Small intestine (tissue), 7 donors: ENCODE measurements around the gene EVC2. TPM values are rescaled to one million over a fixed set of nuclear protein-coding genes. Genes with fewer than 3 reads are reported as not detected.

Experiments used
- DNase-seq, 2 donors: peaks; one replicate each; pipeline versions ENCODE4 v3.0.0 to v3.0.0-alpha.2; 2013
- FAIRE-seq: peaks from 2 replicates; lab custom pipeline; 2012; peaks lifted over from hg19 to GRCh38; lab: Jason Lieb, UNC
- H3K27ac ChIP-seq, 3 donors: one replicate each; pipeline ENCODE4 v1.5.1; 2013; ENCODE audit warnings: low read length in 2 of 3, mild to moderate bottlenecking in 2 of 3, control low read depth in 1 of 3, inconsistent platforms in 1 of 3, low read depth in 1 of 3, moderate library complexity in 1 of 3
- H3K27me3 ChIP-seq, 3 donors: one replicate each; pipeline ENCODE4 v1.6.1; 2013; ENCODE audit warnings: low read length in 3 of 3, inconsistent platforms in 1 of 3; ENCODE audit not compliant: control insufficient read depth in 3 of 3, insufficient read depth in 3 of 3
- H3K36me3 ChIP-seq, 3 donors: one replicate each; pipeline ENCODE4 v1.6.1; 2013; ENCODE audit warnings: low read length in 3 of 3, inconsistent platforms in 1 of 3, low read depth in 1 of 3, mild to moderate bottlenecking in 1 of 3, moderate library complexity in 1 of 3; ENCODE audit not compliant: control insufficient read depth in 3 of 3, insufficient read depth in 2 of 3
- H3K4me1 ChIP-seq, 3 donors: one replicate each; pipeline ENCODE4 v1.6.1; 2013; ENCODE audit warnings: low read length in 2 of 3, inconsistent platforms in 1 of 3, low read depth in 1 of 3, mild to moderate bottlenecking in 1 of 3, moderate library complexity in 1 of 3; ENCODE audit not compliant: control insufficient read depth in 3 of 3, insufficient read depth in 2 of 3
- H3K4me3 ChIP-seq, 3 donors: one replicate each; pipeline ENCODE4 v1.5.1; 2013; ENCODE audit warnings: low read length in 3 of 3, control low read depth in 1 of 3, inconsistent platforms in 1 of 3, low read depth in 1 of 3, mild to moderate bottlenecking in 1 of 3, moderate library complexity in 1 of 3
- H3K9me3 ChIP-seq, 2 donors: one replicate each; pipeline ENCODE4 v1.6.1; 2013; ENCODE audit warnings: low read depth in 1 of 2, low read length in 1 of 2; ENCODE audit not compliant: control insufficient read depth in 2 of 2, insufficient read depth in 1 of 2
- WGBS, 3 donors: extraction: QIAGEN DNeasy Blood & Tissue Kit; methylation state at CpG; one replicate each; pipeline ENCODE4 v1.1.7; 2013; 5-methylcytosine and 5-hydroxymethylcytosine counted together
- polyA plus RNA-seq, 4 donors: library from polyadenylated mRNA; stranded (reverse) in 3 of 4; unstranded in 1 of 4; fragments of 200-250 nt in 3 of 4; fragments of 120-200 nt in 1 of 4; gene quantifications; one replicate each; pipeline versions ENCODE4 v1.2.1 to v1.2.3, GENCODE V29; 2013
- donor health status: healthy with polysubstance abuse.
- donor health status: control.
- donor health status: control.
- donor health status: Bipolar disorder and iron deficiency.
- donor health status: healthy.

The EVC2 gene
- polyA plus RNA-seq, 4 donors = 0.27 to 1.3 (median 0.83) TPM; not detected in 1

DNA sequence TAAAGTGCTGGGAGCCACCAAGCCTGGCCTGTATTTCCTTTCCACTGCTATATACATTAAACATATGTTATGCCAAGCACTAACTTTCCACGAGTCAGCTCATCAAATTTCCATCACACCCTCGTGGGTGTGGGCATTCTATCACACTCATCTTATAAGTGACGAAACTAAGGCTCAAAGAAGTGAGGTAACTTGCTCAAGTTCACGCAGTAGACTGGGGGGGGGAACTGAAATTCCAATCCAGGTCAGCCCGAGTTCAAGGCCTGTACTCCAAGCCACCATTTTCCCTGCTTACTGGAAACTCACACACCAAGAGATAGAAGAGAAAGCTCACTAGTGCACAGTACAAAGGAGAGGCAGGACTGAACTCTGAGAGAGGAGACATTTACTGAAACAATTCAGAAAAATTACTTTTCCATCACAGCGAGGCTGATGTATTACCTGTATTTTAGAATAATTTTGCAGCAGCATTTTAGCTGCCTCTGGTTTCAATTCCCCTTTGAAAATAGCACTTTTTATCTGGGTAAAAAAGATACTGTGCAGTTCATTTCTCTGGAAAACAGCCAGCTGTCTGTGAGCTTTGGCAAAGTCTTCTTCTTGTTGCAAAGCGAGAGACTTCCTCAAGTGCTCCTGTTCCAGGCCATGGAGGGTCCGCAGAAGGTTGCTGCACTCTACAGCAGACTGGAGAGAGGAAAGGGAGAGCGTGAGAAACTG, 76.8 kb downstream of the EVC2 start:
- WGBS, 3 donors = 74 to 78% (median 75%) methylated on average over 9 of the region's 9 CpGs
- no peaks in the 10 kb centered on the region for H3K36me3 ChIP-seq
- peaks cover 0 to 8% of the 10 kb centered on the region in 2 donors for H3K9me3 ChIP-seq
- H3K27me3 ChIP-seq = no peaks in the 10 kb centered on the region
- H3K4me1 ChIP-seq = no peaks in the 10 kb centered on the region
- H3K4me3 ChIP-seq = no peak overlapping the region
- FAIRE-seq (no peak), DNase-seq (no peak)
- H3K27ac ChIP-seq = no peak overlapping the region

DNA sequence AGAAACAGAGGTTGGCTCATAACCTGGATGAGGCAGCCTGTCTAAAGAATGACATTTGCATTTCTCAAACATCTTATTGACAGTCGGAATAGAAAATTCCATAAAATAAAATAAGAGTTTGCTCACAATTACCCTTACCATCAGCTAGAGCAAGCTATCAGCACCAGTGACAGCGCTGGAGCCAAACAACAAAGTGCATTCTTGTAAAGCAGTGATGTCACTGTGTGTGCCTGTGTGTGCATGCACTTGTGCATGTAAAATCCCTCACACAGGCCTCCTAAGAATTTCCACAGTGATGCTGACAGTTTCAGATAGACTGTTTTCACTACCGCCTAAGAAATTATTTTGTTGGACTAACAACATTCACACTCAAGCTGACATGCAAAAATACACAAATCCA, 77.6 kb downstream of the EVC2 start:
- no peaks in the 10 kb centered on the region for H3K36me3 ChIP-seq
- no peaks in the 10 kb centered on the region for H3K27me3 ChIP-seq
- WGBS, 3 donors = 90 to 99% (median 92%) methylated on average over 3 of the region's 3 CpGs
- no peak for FAIRE-seq
- H3K4me3 ChIP-seq = no peak overlapping the region
- DNase-seq = no peak
- H3K4me1 ChIP-seq = no peaks in the 10 kb centered on the region
- peaks cover 0 to 8% of the 10 kb centered on the region in 2 donors for H3K9me3 ChIP-seq
- H3K27ac ChIP-seq = no peak overlapping the region

GRCh38 chr4:5629542-5629941, 78.8 kb downstream of the EVC2 start:
- no peak for FAIRE-seq
- no peaks in the 10 kb centered on the region for H3K27me3 ChIP-seq
- no peak overlapping the region for H3K4me3 ChIP-seq
- H3K36me3 ChIP-seq = no peaks in the 10 kb centered on the region
- 76 to 85% (median 77%) methylated on average over 4 of the region's 4 CpGs for WGBS, 3 donors
- no peak for DNase-seq
- no peak overlapping the region for H3K27ac ChIP-seq
- peaks cover 0 to 8% of the 10 kb centered on the region in 2 donors for H3K9me3 ChIP-seq
- H3K4me1 ChIP-seq = no peaks in the 10 kb centered on the region

DNA sequence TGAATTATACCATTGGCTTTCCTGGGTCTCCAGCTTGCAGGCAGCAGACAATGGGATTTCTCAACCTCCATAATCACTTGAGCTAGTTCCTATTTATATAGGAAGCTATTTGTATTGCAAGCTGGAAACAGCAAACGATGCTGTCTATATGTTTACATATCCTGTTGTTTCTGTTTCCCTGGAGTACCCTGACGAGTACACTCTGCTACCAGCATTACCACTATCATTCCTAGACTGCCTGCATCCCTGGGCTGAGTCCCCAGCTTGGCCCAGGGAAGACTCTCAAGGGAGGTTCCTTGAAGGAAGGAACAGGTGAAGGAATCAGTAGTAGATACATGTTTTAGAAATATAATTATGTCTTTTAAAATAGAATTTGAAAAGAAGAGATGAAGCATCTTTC, 81.4 kb downstream of the EVC2 start:
- WGBS, 3 donors = 31 to 59% (median 45%) methylated on average over 2 of the region's 2 CpGs
- Histone ChIP-seq H3K27ac (no peak overlapping the region), H3K27me3 (no peaks in the 10 kb centered on the region), H3K9me3 (no peaks in the 10 kb centered on the region), H3K36me3 (no peaks in the 10 kb centered on the region), H3K4me1 (no peaks in the 10 kb centered on the region), H3K4me3 (no peak overlapping the region)
- FAIRE-seq = no peak
- no peak for DNase-seq

DNA sequence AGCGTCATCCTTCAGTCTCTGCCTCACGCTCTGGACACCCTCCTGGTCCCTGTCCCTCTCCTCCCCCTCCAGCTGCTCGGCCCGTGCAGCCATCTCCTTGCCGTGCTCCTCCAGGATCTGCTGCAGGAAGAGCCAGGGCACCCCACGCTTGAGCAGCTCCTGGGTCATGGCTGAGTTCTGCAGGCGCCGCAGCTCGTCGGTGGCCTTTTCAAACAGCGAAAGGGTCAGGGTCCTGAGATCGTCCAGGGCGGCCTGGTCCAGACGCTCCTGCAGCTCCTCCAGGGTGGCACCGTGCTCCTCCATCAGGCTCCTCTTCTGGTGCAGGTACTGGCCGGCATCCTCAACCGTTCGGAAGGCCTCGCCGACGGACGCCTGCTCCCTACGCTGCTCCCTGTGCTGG, 85.8 kb downstream of the EVC2 start:
- no peak for DNase-seq
- H3K9me3 ChIP-seq = no peaks in the 10 kb centered on the region
- no peak for FAIRE-seq
- peaks cover 0 to 9% (median 0%) of the 10 kb centered on the region in 3 donors for H3K4me1 ChIP-seq
- peaks cover 0 to 1% (median 0%) of the 10 kb centered on the region in 3 donors for H3K36me3 ChIP-seq
- H3K27ac ChIP-seq = no peak overlapping the region
- H3K4me3 ChIP-seq = no peak overlapping the region
- WGBS, 3 donors = 95 to 96% (median 96%) methylated on average over 23 of the region's 23 CpGs
- H3K27me3 ChIP-seq = no peaks in the 10 kb centered on the region

- 32 to 63% (median 43%) methylated on average over 14 of the region's 14 CpGs for WGBS, 3 donors
- Histone ChIP-seq H3K27ac (peak overlapping the region in 1 of 3 donors; percentile 48), H3K4me1 (peaks cover 0 to 9% (median 0%) of the 10 kb centered on the region in 3 donors), H3K27me3 (no peaks in the 10 kb centered on the region), H3K9me3 (no peaks in the 10 kb centered on the region), H3K36me3 (peaks cover 0 to 5% (median 3%) of the 10 kb centered on the region in 3 donors), H3K4me3 (no peak overlapping the region)
- no peak for FAIRE-seq
- peak; percentile 18 to 78 for DNase-seq
Measured at GRCh38 chr4:5619913-5620625, 88.3 kb downstream of the EVC2 start.

- H3K36me3 ChIP-seq = peaks cover 0 to 5% (median 3%) of the 10 kb centered on the region in 3 donors
- DNase-seq = no peak
- no peaks in the 10 kb centered on the region for H3K27me3 ChIP-seq
- no peak overlapping the region for H3K4me3 ChIP-seq
- H3K4me1 ChIP-seq = peaks cover 0 to 9% (median 0%) of the 10 kb centered on the region in 3 donors
- WGBS, 3 donors = 89 to 93% (median 90%) methylated on average over 11 of the region's 11 CpGs
- no peak for FAIRE-seq
- no peak overlapping the region for H3K27ac ChIP-seq
- H3K9me3 ChIP-seq = no peaks in the 10 kb centered on the region
Measured at GRCh38 chr4:5618051-5618960, 90.1 kb downstream of the EVC2 start.
